Measurements from ENCODE around the gene TSR1.

Gene TSR1

DNA sequence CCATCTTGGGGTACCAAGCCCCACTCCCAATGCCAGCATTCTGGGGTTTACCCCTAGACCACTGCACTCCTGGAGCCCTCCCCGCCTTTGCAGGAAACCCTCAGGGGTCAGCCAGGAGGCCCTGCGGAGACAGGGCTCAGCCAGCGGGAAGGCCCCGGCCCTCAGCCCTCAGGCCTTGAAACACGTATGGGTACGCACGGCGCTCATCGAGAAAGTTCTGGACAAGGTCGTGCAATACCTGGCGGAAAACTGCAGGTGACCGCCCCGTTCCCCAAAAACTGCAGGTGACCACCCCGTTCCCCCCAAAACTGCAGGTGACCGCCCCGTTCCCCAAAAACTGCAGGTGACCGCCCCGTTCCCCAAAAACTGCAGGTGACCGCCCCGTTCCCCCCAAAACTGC, 25.8 kb upstream of the TSR1 start:
- TF ChIP-seq, protein P1, sequence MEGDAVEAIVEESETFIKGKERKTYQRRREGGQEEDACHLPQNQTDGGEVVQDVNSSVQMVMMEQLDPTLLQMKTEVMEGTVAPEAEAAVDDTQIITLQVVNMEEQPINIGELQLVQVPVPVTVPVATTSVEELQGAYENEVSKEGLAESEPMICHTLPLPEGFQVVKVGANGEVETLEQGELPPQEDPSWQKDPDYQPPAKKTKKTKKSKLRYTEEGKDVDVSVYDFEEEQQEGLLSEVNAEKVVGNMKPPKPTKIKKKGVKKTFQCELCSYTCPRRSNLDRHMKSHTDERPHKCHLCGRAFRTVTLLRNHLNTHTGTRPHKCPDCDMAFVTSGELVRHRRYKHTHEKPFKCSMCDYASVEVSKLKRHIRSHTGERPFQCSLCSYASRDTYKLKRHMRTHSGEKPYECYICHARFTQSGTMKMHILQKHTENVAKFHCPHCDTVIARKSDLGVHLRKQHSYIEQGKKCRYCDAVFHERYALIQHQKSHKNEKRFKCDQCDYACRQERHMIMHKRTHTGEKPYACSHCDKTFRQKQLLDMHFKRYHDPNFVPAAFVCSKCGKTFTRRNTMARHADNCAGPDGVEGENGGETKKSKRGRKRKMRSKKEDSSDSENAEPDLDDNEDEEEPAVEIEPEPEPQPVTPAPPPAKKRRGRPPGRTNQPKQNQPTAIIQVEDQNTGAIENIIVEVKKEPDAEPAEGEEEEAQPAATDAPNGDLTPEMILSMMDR (IDR thresholded peaks at IDR 0.05; ENCODE audit: extremely low read depth, missing control alignments), result no peak
- no peak for DNase-seq (ENCODE audit: low spot score)

DNA sequence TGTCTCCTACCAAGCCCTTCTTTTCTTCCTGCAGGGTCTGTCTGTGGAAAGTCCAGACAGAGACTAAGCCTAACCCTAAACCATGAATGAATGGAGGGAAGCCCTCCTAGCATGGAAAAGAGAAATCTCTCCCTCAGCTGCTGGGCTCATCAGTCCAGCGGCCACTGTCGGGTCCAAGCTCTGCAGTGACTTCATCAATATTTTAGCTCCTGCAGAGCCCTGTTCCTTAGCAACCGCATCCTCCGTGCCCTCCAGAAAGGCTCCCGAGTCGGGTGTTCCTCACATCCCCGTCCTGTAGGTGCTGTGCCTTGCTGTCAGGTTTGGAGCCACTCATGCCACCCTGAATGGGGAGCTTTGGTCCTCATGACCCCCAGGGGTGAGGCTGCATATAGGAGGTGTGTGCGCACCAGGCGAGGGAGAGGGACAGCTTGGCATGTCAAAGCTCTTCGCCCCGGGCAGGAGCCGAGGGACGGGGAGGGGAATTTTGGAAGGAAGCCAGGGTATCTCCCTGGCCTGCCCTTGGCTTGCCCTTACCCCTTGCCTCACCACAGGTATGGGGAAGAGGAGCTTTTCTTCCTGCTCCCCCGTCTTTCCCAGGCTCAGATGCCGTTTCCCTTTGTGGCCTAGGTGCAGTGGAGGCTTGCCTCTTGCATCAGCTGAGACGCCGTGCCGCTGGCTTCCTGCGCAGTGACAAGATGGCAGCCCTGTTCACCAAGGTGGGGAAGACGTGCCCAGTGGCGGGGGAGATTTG, 24.9 kb upstream of the TSR1 start:
- TF ChIP-seq, protein P1 (IDR thresholded peaks at IDR 0.05; ENCODE audit: extremely low read depth, missing control alignments), result no peak
- DNase-seq (ENCODE audit: low spot score), result no peak

DNA sequence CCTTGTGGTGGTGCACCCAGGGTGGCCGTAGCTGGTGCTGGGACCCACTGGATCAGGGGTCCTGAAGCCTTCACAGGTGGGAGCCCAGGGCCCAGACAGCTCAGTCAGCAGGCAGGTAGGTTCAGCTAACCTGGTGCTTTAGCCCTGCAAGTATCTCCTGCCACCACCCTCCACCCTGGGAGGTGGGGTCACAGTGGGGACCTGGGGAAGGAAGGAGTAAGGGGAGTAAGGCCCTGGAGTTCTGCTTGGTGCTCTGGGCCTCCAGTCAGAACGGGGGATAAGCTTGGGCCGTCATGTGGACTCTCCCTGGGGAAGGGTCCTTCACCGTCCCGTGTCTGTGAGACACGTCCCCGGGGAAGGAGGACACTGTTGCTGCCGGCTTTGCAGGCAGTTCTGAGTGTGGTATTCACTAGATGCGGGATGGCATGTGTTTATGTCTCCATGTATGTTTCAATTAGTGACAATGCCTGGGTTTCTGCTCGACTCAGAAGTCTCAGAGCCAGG, 21.7 kb upstream of the TSR1 start:
- no peak for DNase-seq (ENCODE audit: low spot score)
- TF ChIP-seq, protein P1 (IDR thresholded peaks at IDR 0.05; ENCODE audit: extremely low read depth, missing control alignments), result no peak

DNA sequence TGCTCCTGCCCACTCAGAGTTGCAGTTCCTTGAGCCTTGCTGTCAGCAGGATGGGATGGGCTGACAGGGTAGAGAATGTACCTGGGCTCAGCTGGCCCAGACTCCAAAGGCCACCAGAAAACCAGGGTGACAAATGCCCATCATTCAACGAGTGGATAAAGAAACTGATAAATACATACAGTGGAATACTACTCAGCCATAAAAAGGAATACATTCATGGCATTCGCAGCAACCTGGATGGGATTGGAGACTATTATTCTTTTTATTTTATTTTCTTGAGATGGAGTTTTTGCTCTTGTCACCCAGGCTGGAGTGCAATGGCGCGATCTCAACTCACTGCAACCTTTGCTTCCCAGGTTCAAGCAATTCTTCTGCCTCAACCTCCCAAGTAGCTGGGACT, 21.0 kb upstream of the TSR1 start:
- DNase-seq (ENCODE audit: low spot score), result no peak
- TF ChIP-seq, protein P1 (IDR thresholded peaks at IDR 0.05; ENCODE audit: extremely low read depth, missing control alignments), result no peak

DNA sequence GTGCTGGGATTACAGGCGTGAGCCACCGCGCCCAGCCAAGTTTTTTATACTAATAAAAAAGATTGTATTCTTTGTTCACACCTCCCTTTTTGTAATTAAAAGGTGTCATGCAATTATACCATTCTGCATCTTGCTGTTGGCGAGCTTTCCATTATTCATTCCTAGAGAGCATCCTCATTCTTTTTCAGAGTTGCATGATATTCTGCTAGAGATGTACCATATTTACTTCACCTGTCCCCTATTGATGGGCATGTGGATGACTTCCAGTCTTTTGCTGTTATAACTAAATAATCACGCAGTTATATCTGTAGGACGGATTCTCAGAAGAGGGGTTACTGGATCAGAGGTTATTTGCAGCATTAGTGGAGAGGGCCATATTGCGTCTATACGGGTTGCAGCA, 18.1 kb upstream of the TSR1 start:
- TF ChIP-seq, protein P1 (IDR thresholded peaks at IDR 0.05; ENCODE audit: extremely low read depth, missing control alignments), result no peak
- DNase-seq (ENCODE audit: low spot score), result no peak

DNA sequence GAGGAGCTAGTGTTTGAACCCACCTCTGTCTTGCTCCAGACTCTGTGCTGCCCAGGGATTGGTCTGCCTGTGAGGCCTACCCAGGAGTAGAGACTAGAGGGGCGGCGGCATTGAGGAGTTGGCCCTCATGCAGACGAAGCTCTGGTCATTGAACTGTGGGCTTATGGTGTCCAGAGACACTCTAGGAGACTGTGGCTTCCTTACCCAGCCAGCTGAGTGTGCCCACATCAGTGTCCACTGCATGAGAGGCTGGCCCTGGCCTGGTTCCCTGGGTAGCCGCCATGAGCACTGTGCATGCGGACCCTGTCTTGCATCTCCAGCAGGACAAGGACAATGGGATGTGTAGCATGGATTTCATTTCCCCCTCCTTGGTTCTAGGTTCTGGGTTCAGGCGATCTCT, 15.0 kb upstream of the TSR1 start:
- no peak for DNase-seq (ENCODE audit: low spot score)
- TF ChIP-seq, protein P1 (IDR thresholded peaks at IDR 0.05; ENCODE audit: extremely low read depth, missing control alignments), result no peak

DNA sequence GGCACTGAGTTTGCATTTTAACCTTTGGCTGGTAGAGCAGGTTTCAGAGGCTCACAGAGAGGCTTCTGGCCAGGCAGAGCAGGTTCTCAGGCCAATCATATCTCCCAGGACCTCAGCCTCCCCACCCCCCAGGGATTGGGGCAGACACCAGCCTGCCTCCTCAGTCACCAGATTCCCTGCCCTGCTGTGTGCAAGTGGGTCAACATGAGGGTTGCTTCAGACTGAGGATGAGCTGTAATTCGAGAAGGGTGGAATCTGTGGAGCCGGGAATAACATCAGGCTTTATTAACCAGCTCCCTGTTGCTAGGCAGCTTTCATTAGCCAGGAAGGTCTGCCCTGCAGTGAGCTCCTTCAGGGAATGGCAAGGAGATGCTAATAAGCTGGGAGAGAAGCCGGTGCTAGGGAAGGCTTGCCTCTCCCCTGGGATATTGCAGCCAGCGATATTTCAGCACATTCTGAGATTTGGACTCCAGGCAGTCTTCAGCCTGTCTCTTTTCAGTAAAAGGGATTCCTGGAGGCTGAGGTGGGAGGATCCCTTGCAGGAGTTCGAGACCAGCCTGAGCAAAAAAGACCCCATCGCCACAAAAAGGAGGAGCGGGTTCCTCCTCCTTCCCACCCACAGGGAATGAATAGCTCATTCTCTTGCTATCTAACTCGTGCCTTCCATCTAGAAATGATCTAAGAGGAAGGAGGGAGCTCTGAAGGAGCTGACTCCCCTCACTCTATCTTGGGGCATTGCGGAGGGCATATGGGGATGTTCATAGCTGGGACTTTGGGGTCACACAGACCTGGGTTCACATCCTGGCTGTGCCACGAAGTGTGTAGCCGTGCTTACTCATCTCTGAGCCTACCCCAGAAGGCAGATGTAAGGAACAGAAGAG, 11.8 kb upstream of the TSR1 start:
- TF ChIP-seq, protein P1 (IDR thresholded peaks at IDR 0.05; ENCODE audit: extremely low read depth, missing control alignments), result no peak
- DNase-seq (ENCODE audit: low spot score), result no peak
